Neutrophil (primary cell): ENCODE measurements around the gene NDUFS4.

Experiments
- H3K27ac ChIP-seq: fragments of 200-600 bp; sonication (generic); 2 replicates; pipeline ENCODE4 v1.5.1; 2016; ENCODE audit warnings: mild to moderate bottlenecking, moderate library complexity
- H3K27me3 ChIP-seq: fragments of 200-600 bp; sonication (generic); 2 replicates; pipeline ENCODE4 v1.6.0; 2016; ENCODE audit warnings: mild to moderate bottlenecking
- H3K36me3 ChIP-seq: fragments of 200-600 bp; sonication (generic); 2 replicates; pipeline ENCODE4 v1.5.1; 2017
- H3K4me1 ChIP-seq, 2 experiments: fragments of 200-600 bp in 1 of 2; sonication (generic) in 1 of 2; 1 replicate in 1 of 2; 2 replicates in 1 of 2; pipeline versions ENCODE4 v1.5.1 to v1.6.1; 2013 to 2016; ENCODE audit warnings: low read depth in 1 of 2, low read length in 1 of 2, mild to moderate bottlenecking in 1 of 2, moderate library complexity in 1 of 2; ENCODE audit not compliant: control insufficient read depth in 1 of 2, insufficient read depth in 1 of 2
- H3K4me3 ChIP-seq, 2 experiments: fragments of 200-600 bp in 1 of 2; sonication (generic) in 1 of 2; 1 replicate in 1 of 2; 2 replicates in 1 of 2; pipeline ENCODE4 v1.5.1; 2013 to 2016; ENCODE audit warnings: low read depth in 1 of 2, low read length in 1 of 2, mild to moderate bottlenecking in 1 of 2, moderate library complexity in 1 of 2
- H3K9me3 ChIP-seq: fragments of 200-600 bp; sonication (generic); 2 replicates; pipeline ENCODE4 v1.5.1; 2016
- CTCF ChIP-seq: fragments of 200-600 bp; sonication (generic); IDR thresholded peaks from 2 replicates; pipeline ENCODE4 v1.5.1; 2016; ENCODE audit warnings: antibody characterized with exemption

Gene NDUFS4

GRCh38 chr5:53558966-53559365, 1.5 kb upstream of the NDUFS4 start:
- no peaks in the 10 kb centered on the region for H3K9me3 ChIP-seq
- no peak for TF ChIP-seq CTCF
- H3K36me3 ChIP-seq: no peaks in the 10 kb centered on the region
- H3K27me3 ChIP-seq: peaks cover 48% of the 10 kb centered on the region
- peaks cover 0 to 7% of the 10 kb centered on the region in 2 experiments for H3K4me1 ChIP-seq
- H3K27ac ChIP-seq: no peak overlapping the region
- no peak overlapping the region for H3K4me3 ChIP-seq

DNA sequence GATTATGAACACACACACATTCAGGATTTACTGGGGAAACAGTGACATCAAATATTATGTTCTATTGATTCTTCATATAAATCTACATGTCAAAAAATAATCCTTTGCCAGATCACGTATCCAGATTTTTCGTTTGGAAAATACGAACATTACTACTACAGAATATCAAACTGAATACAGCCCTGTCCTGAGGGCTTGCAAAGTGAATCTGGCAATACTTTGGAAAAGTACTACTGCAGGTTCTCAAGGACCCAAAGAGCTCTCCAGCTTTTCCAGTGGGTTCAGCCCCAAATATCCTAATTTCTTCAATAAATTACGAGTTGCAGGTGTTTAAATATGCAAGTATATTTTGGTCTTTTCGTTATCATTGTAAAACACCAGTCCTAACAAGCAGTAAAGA, 411 bp upstream of the NDUFS4 start:
- Histone ChIP-seq H3K4me3 (peak overlapping the region in 1 of 2 experiments; percentile 65), H3K36me3 (no peaks in the 10 kb centered on the region), H3K4me1 (peaks cover 0 to 7% of the 10 kb centered on the region in 2 experiments), H3K9me3 (no peaks in the 10 kb centered on the region), H3K27ac (no peak overlapping the region), H3K27me3 (peaks cover 38% of the 10 kb centered on the region)
- TF ChIP-seq CTCF: no peak

- H3K4me3 ChIP-seq: no peak overlapping the region
- TF ChIP-seq CTCF: no peak
- H3K27me3 ChIP-seq: no peaks in the 10 kb centered on the region
- H3K36me3 ChIP-seq: no peaks in the 10 kb centered on the region
- H3K9me3 ChIP-seq: no peaks in the 10 kb centered on the region
- no peak overlapping the region for H3K27ac ChIP-seq
- no peaks in the 10 kb centered on the region for H3K4me1 ChIP-seq
Measured at GRCh38 chr5:53568401-53568800, 8.0 kb downstream of the NDUFS4 start.

GRCh38 chr5:53568871-53569270, 8.4 kb downstream of the NDUFS4 start:
- Histone ChIP-seq H3K9me3 (no peaks in the 10 kb centered on the region), H3K4me1 (no peaks in the 10 kb centered on the region), H3K36me3 (no peaks in the 10 kb centered on the region), H3K27me3 (no peaks in the 10 kb centered on the region), H3K27ac (no peak overlapping the region), H3K4me3 (no peak overlapping the region)
- TF ChIP-seq CTCF: no peak

DNA sequence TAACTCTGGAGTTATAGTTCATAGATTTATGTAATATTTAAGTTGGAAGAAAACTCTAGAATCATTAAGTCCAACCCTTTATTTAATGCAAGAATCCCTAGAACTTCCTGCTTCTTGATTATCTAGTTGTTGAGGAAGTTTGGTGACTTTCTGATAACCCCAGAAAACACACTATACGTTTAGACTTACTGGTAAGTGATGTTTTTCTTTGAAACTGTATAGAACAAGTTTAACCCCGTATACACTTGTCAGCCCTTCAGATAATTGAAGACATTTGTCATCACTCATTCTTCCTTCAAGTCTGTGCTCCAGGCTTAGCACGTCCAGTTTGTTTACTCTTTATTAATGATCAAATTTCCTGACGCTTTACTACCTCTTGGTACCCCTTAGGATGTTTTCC, 9.0 kb downstream of the NDUFS4 start:
- Histone ChIP-seq H3K4me3 (no peak overlapping the region), H3K36me3 (no peaks in the 10 kb centered on the region), H3K27ac (no peak overlapping the region), H3K27me3 (no peaks in the 10 kb centered on the region), H3K9me3 (no peaks in the 10 kb centered on the region), H3K4me1 (no peaks in the 10 kb centered on the region)
- no peak for TF ChIP-seq CTCF

DNA sequence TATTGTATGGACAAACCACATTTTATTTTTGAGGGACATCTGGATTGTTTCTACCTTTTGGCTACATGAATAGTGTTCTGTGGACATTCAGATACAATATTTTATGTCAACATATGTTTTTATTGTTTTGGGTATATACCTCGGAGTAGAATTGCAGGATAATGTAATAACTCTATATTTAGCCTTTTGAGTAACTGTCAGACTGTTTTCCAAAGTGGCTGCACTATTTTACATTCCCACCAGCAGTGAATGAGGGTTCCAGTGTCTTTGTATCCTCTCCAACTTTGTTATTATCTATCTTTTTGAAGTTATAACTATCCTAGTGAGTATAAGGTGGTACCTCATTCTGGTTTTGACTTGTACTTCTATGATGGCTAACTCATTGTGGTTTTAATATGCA, 11.0 kb downstream of the NDUFS4 start:
- TF ChIP-seq CTCF: no peak
- Histone ChIP-seq H3K27ac (no peak overlapping the region), H3K27me3 (no peaks in the 10 kb centered on the region), H3K9me3 (no peaks in the 10 kb centered on the region), H3K36me3 (no peaks in the 10 kb centered on the region), H3K4me1 (no peaks in the 10 kb centered on the region), H3K4me3 (no peak overlapping the region)
